ENCODE results near the gene CNIH2.

The CNIH2 gene

DNA sequence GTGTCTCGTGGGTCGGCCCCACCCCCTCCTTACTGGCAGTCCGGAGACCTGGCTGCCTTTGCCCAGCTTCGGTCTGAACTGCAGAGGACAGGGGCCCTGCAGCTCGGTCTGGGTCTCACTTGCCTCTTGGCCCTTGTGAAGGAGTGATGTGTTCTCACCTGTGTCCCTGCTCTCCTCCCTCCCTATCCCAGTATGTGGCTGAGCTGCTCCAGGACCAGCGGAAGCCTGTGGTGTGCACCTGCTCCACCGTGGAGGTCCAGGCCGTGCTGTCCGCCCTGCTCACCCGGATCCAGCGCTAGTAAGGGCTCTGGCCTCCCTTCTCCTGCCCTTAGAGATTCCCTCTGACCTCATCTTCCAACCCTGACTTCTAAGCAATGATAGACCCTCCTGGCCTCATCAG is 45.2 kb upstream of the CNIH2 start:
- no peak overlapping the region for H3K4me3 ChIP-seq (ENCODE audit: low read depth, low read length)
- TF ChIP-seq, protein P1, sequence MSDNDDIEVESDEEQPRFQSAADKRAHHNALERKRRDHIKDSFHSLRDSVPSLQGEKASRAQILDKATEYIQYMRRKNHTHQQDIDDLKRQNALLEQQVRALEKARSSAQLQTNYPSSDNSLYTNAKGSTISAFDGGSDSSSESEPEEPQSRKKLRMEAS (IDR thresholded peaks at IDR 0.05; ENCODE audit: low read depth, low read length) = no peak
- TF ChIP-seq MYC (IDR thresholded peaks at IDR 0.05; ENCODE audit: low read depth, low read length) = no peak
- no peak for TF ChIP-seq POLR2A (IDR thresholded peaks at IDR 0.05; ENCODE audit: extremely low read depth, insufficient read length)
- TF ChIP-seq, protein P2, sequence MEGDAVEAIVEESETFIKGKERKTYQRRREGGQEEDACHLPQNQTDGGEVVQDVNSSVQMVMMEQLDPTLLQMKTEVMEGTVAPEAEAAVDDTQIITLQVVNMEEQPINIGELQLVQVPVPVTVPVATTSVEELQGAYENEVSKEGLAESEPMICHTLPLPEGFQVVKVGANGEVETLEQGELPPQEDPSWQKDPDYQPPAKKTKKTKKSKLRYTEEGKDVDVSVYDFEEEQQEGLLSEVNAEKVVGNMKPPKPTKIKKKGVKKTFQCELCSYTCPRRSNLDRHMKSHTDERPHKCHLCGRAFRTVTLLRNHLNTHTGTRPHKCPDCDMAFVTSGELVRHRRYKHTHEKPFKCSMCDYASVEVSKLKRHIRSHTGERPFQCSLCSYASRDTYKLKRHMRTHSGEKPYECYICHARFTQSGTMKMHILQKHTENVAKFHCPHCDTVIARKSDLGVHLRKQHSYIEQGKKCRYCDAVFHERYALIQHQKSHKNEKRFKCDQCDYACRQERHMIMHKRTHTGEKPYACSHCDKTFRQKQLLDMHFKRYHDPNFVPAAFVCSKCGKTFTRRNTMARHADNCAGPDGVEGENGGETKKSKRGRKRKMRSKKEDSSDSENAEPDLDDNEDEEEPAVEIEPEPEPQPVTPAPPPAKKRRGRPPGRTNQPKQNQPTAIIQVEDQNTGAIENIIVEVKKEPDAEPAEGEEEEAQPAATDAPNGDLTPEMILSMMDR (IDR thresholded peaks at IDR 0.05; ENCODE audit: low read depth, low read length) = no peak
- no peak for DNase-seq (ENCODE audit: low read depth)

DNA sequence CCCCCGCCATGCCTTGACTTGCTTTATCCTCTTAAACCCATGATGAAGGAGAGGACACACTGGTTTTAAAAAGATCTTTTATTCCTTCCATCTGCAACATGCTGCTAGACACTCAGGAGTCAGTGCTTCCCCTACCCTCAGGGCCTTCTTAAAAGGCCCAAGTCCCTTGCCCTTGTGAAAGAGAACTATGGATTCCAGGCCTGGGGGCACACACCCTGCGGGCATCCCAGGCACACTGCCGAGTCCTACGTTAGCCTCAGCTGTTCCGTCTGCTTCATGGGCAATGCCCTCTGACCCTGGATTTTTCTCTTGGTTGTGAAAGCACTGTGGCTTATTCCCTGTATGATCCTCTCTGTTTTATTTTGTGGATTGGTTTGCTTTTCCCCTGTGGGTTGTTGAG is 44.7 kb upstream of the CNIH2 start:
- DNase-seq (ENCODE audit: low read depth) = no peak
- H3K4me3 ChIP-seq (ENCODE audit: low read depth, low read length) = no peak overlapping the region
- TF ChIP-seq POLR2A (IDR thresholded peaks at IDR 0.05; ENCODE audit: extremely low read depth, insufficient read length) (no peak), MYC (IDR thresholded peaks at IDR 0.05; ENCODE audit: low read depth, low read length) (no peak)
- TF ChIP-seq, protein P2 (IDR thresholded peaks at IDR 0.05; ENCODE audit: low read depth, low read length) = no peak
- TF ChIP-seq, protein P1 (IDR thresholded peaks at IDR 0.05; ENCODE audit: low read depth, low read length) = no peak

DNA sequence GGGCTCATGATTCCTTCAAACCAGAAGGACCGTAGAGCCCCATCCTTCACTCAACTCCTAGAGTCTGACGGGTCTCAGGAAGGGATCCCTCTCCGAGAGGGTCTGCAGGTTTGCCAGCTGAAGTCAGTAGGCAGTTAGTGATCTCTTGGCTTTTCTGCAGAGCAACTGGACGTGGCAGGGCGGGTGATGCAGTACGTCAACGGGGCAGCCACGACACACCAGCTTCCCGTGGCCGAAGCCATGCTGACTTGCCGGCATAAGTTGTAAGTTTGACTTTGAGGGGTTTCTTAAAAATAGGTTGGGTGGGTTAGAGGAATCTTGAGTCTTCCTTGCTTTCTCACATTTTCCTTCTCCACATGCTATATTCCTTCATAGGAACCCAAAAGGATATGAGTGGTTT is 42.8 kb upstream of the CNIH2 start:
- H3K4me3 ChIP-seq (ENCODE audit: low read depth, low read length) = no peak overlapping the region
- no peak for DNase-seq (ENCODE audit: low read depth)
- no peak for TF ChIP-seq MYC (IDR thresholded peaks at IDR 0.05; ENCODE audit: low read depth, low read length)
- TF ChIP-seq, protein P1 (IDR thresholded peaks at IDR 0.05; ENCODE audit: low read depth, low read length) = no peak
- TF ChIP-seq, protein P2 (IDR thresholded peaks at IDR 0.05; ENCODE audit: low read depth, low read length) = no peak
- TF ChIP-seq POLR2A (IDR thresholded peaks at IDR 0.05; ENCODE audit: extremely low read depth, insufficient read length) = no peak

- TF ChIP-seq, protein P1 (IDR thresholded peaks at IDR 0.05; ENCODE audit: low read depth, low read length) = no peak
- TF ChIP-seq POLR2A (IDR thresholded peaks at IDR 0.05; ENCODE audit: extremely low read depth, insufficient read length) = no peak
- TF ChIP-seq MYC (IDR thresholded peaks at IDR 0.05; ENCODE audit: low read depth, low read length) = no peak
- TF ChIP-seq, protein P2 (IDR thresholded peaks at IDR 0.05; ENCODE audit: low read depth, low read length) = no peak
- no peak for DNase-seq (ENCODE audit: low read depth)
- no peak overlapping the region for H3K4me3 ChIP-seq (ENCODE audit: low read depth, low read length)
Observed at GRCh38 chr11:66237867-66238266, 40.1 kb upstream of the CNIH2 start.

- DNase-seq (ENCODE audit: low read depth) = peak; percentile 49
Observed at GRCh38 chr11:66238786-66239413, 39.1 kb upstream of the CNIH2 start.

More at GRCh38 chr11:66238786-66239413, 39.1 kb upstream of the CNIH2 start:
- no peak overlapping the region for H3K4me3 ChIP-seq (ENCODE audit: low read depth, low read length)
- TF ChIP-seq, protein P2 (IDR thresholded peaks at IDR 0.05; ENCODE audit: low read depth, low read length) = no peak
- TF ChIP-seq POLR2A (IDR thresholded peaks at IDR 0.05; ENCODE audit: extremely low read depth, insufficient read length) (no peak), MYC (IDR thresholded peaks at IDR 0.05; ENCODE audit: low read depth, low read length) (no peak)
- TF ChIP-seq, protein P1 (IDR thresholded peaks at IDR 0.05; ENCODE audit: low read depth, low read length) = no peak
